AG04449 (cell line): Measurements from ENCODE around the gene LDAH.

Experiments
- CTCF ChIA-PET: fragments of 350-600 bp; formaldehyde crosslinking; extraction: SDS; loops from one replicate; lab custom pipeline; 2021; ENCODE audit warnings: antibody characterized with exemption; lab: Yijun Ruan, JAX
- POLR2A ChIA-PET: fragments of 400-600, 350-600 bp; formaldehyde crosslinking; extraction: SDS; loops from one replicate; lab custom pipeline; 2020; ENCODE audit warnings: antibody characterized with exemption, inconsistent platforms; lab: Yijun Ruan, JAX
- DNase-seq: peaks from one replicate; pipeline ENCODE4 v3.0.0-alpha.2; 2010; ENCODE audit warnings: low read depth, low spot score
- H3K4me3 ChIP-seq: 2 replicates; pipeline ENCODE4 v1.5.1; 2011; ENCODE audit warnings: low read depth, mild to moderate bottlenecking, control low read depth, low read length
- TF ChIP-seq, protein P1 (sequence below): IDR thresholded peaks from one replicate; pipeline ENCODE4 v1.5.1; 2011; ENCODE audit warnings: mild to moderate bottlenecking, moderate library complexity, low read length, control low read depth, inconsistent platforms; ENCODE audit not compliant: insufficient read depth; ENCODE audit errors: missing control alignments

Gene LDAH

DNA sequence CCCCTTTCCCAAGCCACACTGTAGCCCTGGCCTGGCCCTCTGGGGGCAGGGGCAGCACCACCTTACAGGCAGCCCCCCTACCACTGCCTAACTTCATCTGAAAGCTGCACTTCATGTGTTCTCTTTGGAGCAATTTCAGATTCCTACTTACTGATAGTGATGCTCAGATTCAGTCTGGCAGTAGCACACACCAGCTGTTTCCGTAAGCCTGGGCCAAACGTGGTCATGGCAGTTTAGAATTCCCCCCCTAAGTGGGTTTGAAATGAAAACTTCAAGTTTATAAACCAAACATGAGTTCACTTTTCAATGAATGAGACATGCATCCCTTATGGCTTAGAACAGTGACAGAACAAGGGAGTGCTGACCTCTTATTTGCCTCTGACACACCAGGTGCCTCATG lies 126.5 kb downstream of the LDAH start:
- H3K4me3 ChIP-seq = no peak overlapping the region
- DNase-seq = no peak
- CTCF ChIA-PET = interaction anchor here (1.0 to 1.6 kb wide), 2 partner anchors 35 to 265 kb away, joined by 4 to 7 read pairs; no protein-coding TSS in a partner anchor
- TF ChIP-seq, protein P1, sequence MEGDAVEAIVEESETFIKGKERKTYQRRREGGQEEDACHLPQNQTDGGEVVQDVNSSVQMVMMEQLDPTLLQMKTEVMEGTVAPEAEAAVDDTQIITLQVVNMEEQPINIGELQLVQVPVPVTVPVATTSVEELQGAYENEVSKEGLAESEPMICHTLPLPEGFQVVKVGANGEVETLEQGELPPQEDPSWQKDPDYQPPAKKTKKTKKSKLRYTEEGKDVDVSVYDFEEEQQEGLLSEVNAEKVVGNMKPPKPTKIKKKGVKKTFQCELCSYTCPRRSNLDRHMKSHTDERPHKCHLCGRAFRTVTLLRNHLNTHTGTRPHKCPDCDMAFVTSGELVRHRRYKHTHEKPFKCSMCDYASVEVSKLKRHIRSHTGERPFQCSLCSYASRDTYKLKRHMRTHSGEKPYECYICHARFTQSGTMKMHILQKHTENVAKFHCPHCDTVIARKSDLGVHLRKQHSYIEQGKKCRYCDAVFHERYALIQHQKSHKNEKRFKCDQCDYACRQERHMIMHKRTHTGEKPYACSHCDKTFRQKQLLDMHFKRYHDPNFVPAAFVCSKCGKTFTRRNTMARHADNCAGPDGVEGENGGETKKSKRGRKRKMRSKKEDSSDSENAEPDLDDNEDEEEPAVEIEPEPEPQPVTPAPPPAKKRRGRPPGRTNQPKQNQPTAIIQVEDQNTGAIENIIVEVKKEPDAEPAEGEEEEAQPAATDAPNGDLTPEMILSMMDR = no peak
- POLR2A ChIA-PET = no interaction called here

DNA sequence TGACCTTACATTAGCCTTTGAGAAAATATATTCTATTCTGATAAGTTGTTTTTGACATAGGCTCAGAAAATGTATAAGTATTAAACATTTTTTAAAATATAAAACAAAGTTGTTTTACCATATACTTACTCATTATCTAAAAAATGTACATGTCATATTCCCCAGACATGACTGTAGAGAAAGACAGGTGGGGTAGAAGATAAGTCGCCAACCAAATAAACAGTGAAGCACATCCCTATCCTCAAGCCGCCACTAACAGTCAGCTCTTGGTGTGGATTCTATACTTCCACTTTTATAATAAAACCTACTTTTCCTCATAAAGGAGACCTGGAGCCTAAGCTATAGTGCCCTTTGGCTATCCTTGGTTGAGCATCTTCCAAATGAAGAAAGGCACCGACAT lies 129.6 kb downstream of the LDAH start:
- TF ChIP-seq, protein P1 = no peak
- H3K4me3 ChIP-seq = no peak overlapping the region
- ChIA-PET CTCF (no interaction called here), POLR2A (no interaction called here)
- DNase-seq = no peak

DNA sequence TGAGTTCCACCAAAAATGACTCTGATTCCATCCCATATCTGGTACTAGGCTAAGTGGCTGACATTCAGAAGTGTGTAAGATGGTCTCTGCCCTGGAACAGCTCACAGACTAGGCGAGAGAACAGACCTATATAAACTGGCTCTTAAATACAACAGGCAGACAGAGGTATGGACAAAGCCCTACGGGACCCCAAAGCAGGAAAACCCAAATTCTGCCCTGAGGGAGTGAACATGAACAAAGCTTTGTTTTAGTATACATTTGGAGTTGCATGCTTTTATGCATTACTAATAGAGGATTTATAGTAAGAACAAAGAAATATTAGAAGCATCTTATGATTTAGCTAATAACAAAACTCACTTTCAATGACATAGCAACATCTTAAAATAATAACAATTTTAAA lies 130.8 kb downstream of the LDAH start:
- CTCF ChIA-PET = interaction anchor here (0.9 to 1.2 kb wide), 4 partner anchors 15 to 269 kb away, joined by 3 to 6 read pairs (median 3); partner anchors contain the start of gene HS1BP3
- TF ChIP-seq, protein P1 = no peak
- DNase-seq = no peak
- no peak overlapping the region for H3K4me3 ChIP-seq
- POLR2A ChIA-PET = no interaction called here

DNA sequence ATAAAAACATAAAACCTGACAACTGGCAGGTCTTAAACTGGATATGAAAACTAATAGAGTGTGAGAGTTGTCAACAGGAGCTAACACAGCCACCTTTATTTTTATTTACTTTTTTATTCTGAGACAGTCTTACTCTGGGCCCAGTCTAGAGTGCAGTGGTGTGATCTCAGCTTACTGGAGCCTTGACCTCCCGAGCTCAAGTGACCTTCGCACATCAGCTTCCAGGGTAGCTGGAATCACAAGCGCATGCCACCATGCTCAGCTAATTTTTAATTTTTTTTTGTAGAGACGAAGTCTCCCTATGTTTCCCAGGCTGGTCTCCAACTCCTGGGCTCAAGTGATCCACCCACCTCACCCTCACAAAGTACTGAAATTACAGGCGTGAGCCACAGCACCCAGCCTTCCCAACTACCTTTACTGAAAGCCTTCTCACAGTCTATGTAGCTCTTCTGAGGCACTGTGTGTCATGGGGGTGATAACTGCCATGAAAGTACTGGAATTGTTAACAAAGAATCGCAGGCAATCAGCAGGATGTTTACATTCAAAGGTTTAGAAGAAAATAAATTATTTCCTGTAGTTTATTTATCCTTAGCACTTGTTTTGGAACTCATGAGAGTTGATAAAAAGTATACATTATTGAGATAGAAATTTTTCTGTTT lies 131.7 kb downstream of the LDAH start:
- H3K4me3 ChIP-seq = no peak overlapping the region
- DNase-seq = no peak
- ChIA-PET POLR2A (no interaction called here), CTCF (interaction anchor here (1.0 kb wide), 1 partner anchor 15 kb away, joined by 4 read pairs; no protein-coding TSS in a partner anchor)
- TF ChIP-seq, protein P1 = no peak

DNA sequence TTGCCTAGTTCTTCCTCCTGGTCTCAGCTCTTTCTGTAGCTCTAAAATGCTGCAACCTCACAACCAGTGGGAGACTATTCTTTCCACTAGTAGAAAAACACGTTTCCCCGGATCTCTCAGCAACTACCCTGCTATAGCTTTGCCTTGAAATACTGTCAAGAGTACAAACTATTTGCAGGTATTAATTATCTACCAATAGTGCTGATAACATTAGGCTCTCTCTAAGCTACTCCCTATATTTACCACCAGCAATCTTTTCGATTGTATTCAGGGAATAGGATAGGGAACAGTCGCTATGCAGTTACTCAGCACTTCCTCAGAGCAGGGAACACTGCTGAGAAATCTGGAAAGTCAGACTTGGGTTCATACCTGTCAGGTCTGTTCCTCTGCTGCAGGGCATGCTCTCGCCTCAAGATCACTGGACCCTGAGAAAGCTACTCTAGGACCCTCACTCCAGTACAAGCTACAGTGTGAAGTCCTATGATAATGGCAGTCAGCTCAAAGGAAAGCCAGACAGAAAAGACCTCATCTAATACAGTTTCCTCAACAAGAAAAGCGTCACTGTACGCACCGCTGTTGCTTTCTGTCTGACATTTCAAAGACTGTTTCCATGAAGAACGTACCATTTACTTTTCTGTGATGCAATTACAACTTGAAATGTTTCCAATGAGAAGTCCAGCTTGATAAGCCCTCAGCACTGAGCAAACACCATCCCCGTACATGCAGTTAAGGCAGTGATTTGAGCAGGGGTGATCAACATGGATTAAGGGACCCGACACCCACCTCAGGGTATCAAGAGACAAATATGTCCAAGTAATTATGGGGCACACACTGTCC lies 133.3 kb downstream of the LDAH start:
- CTCF ChIA-PET = interaction anchor here (1.0 kb wide), 1 partner anchor 26 kb away, joined by 3 read pairs; no protein-coding TSS in a partner anchor
- DNase-seq = no peak
- TF ChIP-seq, protein P1 = no peak
- H3K4me3 ChIP-seq = no peak overlapping the region
- POLR2A ChIA-PET = no interaction called here

DNA sequence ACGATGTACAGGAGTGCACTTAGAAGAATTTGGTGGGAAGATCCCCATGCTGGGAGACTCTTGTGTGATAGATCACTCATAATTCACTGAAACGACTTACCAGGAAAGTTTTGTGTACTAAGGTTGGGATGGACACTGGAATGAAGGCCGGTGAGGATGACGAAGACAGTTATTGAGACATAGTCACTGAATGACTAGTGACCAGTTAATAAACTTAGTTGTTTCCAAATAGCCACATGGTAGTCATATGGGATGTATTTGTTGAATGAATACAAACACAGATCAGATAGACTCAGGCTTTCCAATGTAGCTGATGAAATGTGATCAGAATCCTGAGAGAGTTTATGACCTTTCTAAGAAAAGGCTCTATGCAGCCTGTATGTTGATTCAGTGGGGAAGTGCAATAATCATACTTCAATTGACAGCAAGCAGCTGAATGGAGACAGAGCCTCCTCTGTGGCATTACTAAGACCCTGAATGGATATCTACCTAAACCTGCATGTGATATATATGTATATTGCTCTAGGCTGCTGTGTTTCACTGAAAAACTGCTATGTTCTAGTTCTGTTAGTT lies 135.6 kb downstream of the LDAH start:
- ChIA-PET POLR2A (no interaction called here), CTCF (interaction anchor here (0.8 to 1.3 kb wide), 2 partner anchors 12 to 271 kb away, joined by 3 read pairs; no protein-coding TSS in a partner anchor)
- no peak for DNase-seq

More for the DNA sequence above, 135.6 kb downstream of the LDAH start:
- TF ChIP-seq, protein P1 = no peak
- H3K4me3 ChIP-seq = no peak overlapping the region
